ENCODE data around the gene KDM7A.
"Not testable (repeated sequence)": the region's sequence is repeated elsewhere in the genome, so short reads cannot be mapped to it uniquely, and the experiment has no call there.

KDM7A gene

GRCh38 chr7:140176811-140177702 lies at the start of gene KDM7A:
Gene KDM7A, minus strand, starts transcription at chr7:140176983. Its CDS starts 46 bp downstream, at chr7:140176937.
- peak; percentile 83 for DNase-seq

- no peak for DNase-seq
Measured at GRCh38 chr7:140225562-140226249, 48.9 kb upstream of the KDM7A start.

- no peak for DNase-seq
Measured at GRCh38 chr7:140223515-140224221, 46.9 kb upstream of the KDM7A start.

GRCh38 chr7:140222814-140223213 lies 46.0 kb upstream of the KDM7A start:
- DNase-seq: no peak

GRCh38 chr7:140219672-140220524 lies 43.1 kb upstream of the KDM7A start:
- DNase-seq: peak; percentile 32

- DNase-seq: no peak
Measured at GRCh38 chr7:140218656-140219055, 41.9 kb upstream of the KDM7A start.

GRCh38 chr7:140217750-140218501 lies 41.1 kb upstream of the KDM7A start:
- DNase-seq: no peak

GRCh38 chr7:140215281-140215680 lies 38.5 kb upstream of the KDM7A start:
- no peak for DNase-seq

- DNase-seq: no peak
Measured at GRCh38 chr7:140214075-140214684, 37.4 kb upstream of the KDM7A start.

GRCh38 chr7:140213684-140214074 lies 36.9 kb upstream of the KDM7A start:
- no peak for DNase-seq

GRCh38 chr7:140212100-140212881 lies 35.5 kb upstream of the KDM7A start:
- no peak for DNase-seq

GRCh38 chr7:140211698-140212097 lies 34.9 kb upstream of the KDM7A start:
- DNase-seq: no peak

- DNase-seq: no peak
Measured at GRCh38 chr7:140209866-140210609, 33.3 kb upstream of the KDM7A start.

- DNase-seq: no peak
Measured at GRCh38 chr7:140206616-140207389, 30.0 kb upstream of the KDM7A start.

GRCh38 chr7:140205600-140205999 lies 28.8 kb upstream of the KDM7A start:
- DNase-seq: no peak

- no peak for DNase-seq
Measured at GRCh38 chr7:140203556-140203955, 26.8 kb upstream of the KDM7A start.

- DNase-seq: not testable (repeated sequence)
Measured at GRCh38 chr7:140202942-140203341, 26.2 kb upstream of the KDM7A start.

GRCh38 chr7:140201393-140201792 lies 24.6 kb upstream of the KDM7A start:
- no peak for DNase-seq

Data from NCI-H1436 (cell line).